Ishikawa (cell line): ENCODE results near the gene MGLL.

Source experiments
- CEBPB ChIP-seq: IDR thresholded peaks from 2 replicates; pipeline ENCODE4 v1.6.1; 2012
- FOXM1 ChIP-seq: IDR thresholded peaks from 2 replicates; pipeline ENCODE4 v1.6.1; 2012; ENCODE audit warnings: low read depth, borderline replicate concordance
- NFIC ChIP-seq: IDR thresholded peaks from 2 replicates; pipeline ENCODE4 v1.6.1; 2012
- RAD21 ChIP-seq: IDR thresholded peaks from 2 replicates; pipeline ENCODE4 v1.6.1; 2012; ENCODE audit warnings: low read depth
- TAF1 ChIP-seq: IDR thresholded peaks from 2 replicates; pipeline ENCODE4 v1.6.1; 2012; ENCODE audit warnings: low read depth, mild to moderate bottlenecking
- TCF12 ChIP-seq: IDR thresholded peaks from 2 replicates; pipeline ENCODE4 v1.6.1; 2012; ENCODE audit warnings: low read depth
- YY1 ChIP-seq: IDR thresholded peaks from 2 replicates; pipeline ENCODE4 v1.6.1; 2012; ENCODE audit warnings: low read depth
- TF ChIP-seq, protein P1 (sequence below): IDR thresholded peaks from 2 replicates; pipeline ENCODE4 v1.6.1; 2012

DNA sequence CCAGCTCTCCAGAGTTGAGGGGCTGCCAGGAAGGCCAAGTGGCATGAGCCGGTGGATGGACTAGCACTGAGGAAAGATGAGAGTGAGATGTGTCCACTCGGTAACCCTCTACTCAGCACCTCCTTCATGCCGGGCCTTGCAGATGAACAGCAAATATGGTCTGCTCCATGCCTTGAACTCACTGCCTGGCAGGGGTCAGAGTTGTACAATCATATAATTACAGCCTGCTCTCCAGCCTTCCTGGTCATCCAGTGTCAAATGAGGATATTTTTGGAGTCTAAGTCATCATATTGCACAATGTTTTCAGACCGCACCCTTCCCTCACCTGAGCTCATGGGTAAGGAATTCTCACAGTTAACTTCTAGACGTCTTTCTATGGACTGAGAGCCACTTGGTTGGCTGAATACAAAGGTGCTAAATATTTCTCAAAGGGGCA lies 4.9 kb downstream of the MGLL start:
- TF ChIP-seq TAF1 (no peak), FOXM1 (peak; percentile 52; the same call in 1 of the 2 replicates), YY1 (peak; percentile 38; the same call in 1 of the 2 replicates), CEBPB (peak; percentile 100), TCF12 (peak; percentile 82), NFIC (peak; percentile 70), RAD21 (no peak)
- TF ChIP-seq, protein P1, sequence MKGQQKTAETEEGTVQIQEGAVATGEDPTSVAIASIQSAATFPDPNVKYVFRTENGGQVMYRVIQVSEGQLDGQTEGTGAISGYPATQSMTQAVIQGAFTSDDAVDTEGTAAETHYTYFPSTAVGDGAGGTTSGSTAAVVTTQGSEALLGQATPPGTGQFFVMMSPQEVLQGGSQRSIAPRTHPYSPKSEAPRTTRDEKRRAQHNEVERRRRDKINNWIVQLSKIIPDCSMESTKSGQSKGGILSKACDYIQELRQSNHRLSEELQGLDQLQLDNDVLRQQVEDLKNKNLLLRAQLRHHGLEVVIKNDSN: no peak
